Kidney tubule cell (primary cell): ENCODE data around the gene DAPK3.
A peak's percentile ranks its signal among the peaks of the same experiment; 100 is the strongest.
"Not testable (repeated sequence)": the region's sequence is repeated elsewhere in the genome, so short reads cannot be mapped to it uniquely, and the experiment has no call there.

Experiments
- DNase-seq: peaks from one replicate; pipeline ENCODE4 v3.0.0-alpha.2; 2018; ENCODE audit warnings: low spot score

DAPK3 gene

DNA sequence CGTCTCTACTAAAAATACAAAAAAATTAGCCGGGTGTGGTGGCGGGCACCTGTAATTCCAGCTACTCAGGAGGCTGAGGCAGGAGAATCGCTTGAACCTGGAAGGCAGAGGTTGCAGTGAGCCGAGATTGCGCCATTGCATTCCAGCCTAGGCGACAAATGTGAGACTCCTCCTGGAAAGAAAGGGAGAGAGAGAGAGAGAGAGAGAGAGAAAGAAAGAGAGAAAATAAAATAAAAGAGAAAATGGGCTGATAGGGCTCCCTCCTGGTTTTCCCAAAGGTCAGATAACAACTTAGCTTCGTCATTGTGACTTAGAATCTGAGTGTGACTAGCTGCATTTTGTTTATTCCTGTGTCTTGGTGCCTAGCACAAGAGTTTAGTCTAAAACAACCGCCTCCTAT is 34.5 kb upstream of the DAPK3 start:
- not testable (repeated sequence) for DNase-seq

DNA sequence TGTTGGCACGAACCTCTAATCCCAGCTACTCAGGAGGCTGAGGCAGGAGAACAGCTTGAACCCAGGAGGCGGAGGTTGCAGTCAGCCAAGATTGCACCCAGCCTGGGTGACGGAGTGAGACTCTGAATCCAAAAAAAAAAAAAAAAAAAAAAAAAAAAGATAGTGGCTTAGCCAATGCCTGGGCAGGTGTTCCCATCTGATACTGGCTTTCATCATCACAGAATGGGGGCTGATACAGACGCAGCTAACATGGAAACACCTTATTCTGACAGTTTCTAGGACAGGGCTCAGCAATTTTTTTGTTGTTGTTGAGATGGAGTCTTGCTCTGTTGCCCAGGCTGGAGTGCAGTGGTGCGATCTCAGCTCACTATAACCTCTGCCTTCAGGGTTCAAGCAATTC is 29.9 kb upstream of the DAPK3 start:
- DNase-seq, result not testable (repeated sequence)

DNA sequence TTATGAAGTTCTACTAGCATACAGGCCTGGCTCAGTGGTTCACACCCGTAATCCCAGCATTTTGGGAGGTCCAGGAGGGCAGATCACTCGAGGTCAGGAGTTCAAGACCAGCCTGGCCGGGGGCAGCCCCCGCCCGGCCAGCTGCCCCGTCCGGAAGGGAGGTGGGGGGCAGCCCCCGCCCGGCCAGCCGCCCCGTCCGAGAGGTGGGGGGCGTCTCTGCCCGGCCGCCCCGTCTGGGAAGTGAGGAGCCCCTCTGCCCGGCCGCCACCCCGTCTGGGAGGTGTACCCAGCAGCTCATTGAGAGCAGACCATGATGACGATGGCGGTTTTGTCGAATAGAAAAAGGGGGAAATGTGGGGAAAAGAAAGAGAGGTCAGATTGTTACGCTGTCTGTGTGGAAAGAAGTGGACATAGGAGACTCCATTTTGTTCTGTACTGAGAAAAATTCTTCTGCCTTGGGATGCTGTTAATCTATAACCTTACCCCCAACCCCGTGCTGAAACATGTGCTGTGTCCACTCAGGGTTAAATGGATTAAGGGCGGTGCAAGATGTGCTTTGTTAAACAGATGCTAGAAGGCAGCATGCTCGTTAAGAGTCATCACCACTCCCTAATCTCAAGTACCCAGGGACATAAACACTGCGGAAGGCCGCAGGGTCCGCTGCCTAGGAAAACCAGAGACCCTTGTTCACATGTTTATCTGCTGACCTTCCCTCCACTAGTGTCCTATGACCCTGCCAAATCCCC is 27.9 kb upstream of the DAPK3 start:
- DNase-seq, result not testable (repeated sequence)

DNA sequence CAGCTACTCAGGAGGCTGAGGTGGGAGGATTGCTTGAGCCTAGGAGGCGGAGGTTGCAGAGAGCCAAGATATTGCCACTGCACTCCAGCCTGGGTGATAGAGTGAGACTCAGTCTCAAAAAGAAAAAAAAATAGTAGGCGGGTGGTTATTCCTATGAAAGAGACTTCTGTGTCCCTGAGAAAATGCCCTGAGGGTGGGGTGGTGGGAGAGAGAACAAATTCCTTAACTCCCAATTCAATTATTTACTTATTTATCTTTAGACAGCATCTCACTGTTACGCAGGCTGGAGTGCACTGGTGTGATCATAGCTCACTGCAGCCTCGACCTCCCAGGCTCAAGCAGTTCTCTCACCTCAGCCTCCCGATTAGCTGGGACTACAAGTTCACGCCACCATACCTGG is 24.7 kb upstream of the DAPK3 start:
- no peak for DNase-seq

DNA sequence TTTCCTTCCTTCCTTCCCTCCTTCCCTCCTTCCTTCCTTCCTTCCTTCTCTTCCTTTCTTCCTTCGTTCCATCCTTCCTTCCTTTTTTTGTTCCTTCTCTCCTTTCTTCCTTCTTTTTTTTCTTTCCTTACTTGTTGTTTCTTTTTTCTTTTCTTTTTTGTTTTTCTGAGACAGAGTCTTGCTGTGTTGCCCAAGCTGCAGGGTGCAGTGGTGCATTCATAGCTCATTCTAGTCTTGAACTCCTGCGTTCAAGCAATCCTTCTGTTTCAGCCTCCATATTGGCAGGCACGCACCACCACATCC is 19.9 kb upstream of the DAPK3 start:
- DNase-seq, result no peak

DNA sequence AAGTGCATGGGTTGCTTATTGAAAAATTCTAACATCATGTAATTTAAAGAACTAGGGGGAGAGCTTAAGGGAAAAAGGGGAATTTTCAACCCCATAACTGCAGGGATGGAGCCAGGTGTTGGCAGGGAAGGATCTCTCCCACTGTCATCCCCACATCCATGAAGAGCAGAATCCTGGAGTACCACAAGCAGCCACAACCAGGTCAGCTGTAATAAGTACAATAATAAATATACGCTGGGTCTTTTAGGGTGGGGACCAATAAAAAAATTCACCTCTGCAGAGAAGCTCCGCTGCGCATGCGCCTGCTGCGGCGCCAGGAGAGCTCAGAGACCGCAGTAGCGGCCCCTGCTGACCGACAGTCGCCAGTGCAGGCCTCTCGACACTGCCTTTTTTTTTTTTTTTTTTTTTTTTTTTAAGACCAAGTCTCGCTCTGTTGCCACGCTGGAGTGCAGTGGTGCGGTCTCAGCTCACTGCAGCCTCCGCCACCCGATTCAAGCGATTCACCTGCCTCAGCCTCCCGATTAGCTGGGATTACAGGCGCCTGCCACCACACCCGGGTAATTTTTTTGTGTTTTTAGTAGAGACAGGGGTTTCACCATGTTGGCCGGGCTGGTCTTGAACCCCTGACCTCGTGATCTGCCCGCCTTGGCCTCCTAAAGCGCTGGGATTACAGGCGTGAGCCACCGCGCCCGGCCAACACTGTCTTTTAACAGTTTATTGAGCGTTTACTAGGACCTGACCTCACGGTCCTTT is 16.9 kb upstream of the DAPK3 start:
- DNase-seq, result peak; percentile 89

DNA sequence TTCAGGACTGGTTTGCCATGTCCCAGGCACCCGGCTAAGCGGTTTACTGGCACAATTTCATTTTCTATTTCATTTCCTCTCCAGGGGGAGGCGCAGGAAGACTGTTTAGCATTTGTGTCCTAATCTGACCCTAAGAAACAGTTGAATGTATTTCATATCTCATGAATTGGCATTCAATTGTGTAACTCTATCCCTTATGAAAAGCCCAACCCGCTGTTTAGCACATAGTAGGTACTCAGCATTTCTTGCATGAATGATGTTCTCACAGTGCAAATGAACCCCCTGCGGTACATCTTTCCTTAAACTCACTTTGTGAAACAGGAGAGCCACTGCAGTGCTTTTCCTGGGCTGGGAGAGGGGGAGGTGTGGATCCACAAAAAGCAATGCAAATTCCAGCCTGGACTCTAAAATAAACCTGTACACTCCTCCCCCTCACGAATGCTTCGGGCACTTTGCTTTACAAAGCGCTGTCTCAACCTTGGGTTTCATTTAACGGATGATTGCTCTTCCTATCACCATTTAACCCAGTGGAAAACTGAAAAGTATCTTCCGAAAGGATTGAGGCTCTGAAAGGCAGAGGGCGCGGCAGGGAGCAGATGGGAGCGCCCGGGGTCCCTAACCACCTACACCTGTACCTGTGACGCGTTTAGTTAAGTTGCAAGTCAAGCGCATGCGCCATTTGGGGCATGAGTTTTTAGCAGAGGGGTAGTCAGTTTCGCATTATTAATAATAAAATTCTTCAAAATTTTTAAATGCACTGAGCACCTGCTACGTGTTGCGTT is 15.6 kb upstream of the DAPK3 start:
- peak; percentile 78 for DNase-seq

DNA sequence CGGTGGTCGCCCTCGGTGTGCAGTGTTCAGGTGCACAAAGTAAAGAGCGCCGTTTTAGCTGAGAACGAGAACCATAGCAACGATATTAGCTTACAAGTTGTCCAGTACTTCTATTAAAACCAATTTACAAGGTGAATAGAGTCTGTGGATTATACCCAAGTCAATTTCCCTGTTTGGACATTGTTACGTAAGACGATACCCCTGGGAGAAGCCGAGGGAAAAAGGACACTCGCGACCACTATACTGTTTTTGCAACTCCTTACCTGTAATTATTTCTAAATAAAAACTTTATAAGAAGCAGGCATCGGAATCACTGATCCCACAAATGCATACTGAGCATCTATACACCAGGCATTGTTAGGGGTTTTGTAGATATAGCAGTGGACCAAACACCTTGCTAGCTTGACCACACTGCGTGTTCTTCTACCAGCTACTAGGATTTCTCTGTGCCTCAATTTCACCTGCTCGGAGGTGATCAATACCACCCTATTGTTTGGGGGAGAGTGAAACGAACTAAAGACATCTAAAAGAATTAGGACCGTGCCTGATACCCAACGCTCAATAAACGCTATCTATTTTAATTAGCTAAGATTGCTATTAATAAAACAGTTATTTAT is 14.9 kb upstream of the DAPK3 start:
- DNase-seq, result no peak

DNA sequence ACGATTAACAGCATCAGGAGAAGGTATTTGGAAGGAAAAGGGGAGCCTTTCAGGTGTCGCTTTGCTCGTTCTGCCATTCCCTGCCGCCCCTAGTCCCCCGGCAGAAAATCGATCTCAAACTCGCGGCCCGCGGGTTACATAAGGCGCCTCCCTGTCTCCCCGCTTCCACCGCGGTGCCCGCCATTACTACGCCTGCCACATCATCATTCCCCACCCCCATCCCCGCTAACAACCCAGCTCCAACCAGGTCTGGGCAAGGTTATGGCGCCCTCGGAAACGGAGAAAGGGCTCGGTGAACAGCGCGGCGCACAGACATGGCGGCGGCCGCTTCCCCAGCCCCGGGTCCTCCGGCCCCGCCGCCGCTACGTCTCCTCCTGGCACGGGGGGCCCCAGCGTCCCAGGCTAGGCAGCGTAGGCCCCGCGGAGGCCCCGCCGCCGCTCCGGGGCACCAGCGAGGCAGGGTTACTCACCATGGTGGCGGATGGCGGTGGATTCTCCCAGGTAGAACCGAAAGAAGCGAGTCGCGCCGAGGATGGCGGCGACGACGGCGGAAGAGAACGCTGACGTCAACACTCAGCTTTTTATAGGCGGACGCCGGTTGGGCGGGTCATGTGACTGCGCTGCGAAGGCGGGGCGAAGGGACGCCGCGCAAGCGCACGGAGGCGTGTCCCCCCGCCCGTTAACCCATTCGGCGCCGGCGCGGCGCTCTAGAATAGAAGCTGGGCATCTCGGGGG is 14.2 kb upstream of the DAPK3 start, which contains the start of gene EEF2:
Gene EEF2 (minus strand): TSS at position 556 of the 735 bp plus-strand sequence. CDS start 83 bp downstream, at position 473.
- peak; percentile 92 for DNase-seq

DNA sequence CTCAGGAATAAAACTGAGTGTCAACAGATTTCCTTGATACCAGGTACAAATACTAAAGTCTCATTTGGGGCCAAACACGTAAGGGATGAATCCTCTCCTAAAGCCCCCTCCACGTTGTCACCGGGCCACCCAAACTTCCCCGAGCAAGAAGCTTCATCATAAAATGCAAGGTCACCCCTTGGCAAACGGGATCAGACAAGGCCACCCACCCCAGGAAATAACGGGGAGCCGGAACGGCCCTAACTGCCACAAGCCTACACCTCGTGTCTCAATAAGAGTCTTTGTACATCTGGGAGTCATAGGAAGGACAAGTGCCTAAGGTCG is 13.6 kb upstream of the DAPK3 start:
- no peak for DNase-seq

DNA sequence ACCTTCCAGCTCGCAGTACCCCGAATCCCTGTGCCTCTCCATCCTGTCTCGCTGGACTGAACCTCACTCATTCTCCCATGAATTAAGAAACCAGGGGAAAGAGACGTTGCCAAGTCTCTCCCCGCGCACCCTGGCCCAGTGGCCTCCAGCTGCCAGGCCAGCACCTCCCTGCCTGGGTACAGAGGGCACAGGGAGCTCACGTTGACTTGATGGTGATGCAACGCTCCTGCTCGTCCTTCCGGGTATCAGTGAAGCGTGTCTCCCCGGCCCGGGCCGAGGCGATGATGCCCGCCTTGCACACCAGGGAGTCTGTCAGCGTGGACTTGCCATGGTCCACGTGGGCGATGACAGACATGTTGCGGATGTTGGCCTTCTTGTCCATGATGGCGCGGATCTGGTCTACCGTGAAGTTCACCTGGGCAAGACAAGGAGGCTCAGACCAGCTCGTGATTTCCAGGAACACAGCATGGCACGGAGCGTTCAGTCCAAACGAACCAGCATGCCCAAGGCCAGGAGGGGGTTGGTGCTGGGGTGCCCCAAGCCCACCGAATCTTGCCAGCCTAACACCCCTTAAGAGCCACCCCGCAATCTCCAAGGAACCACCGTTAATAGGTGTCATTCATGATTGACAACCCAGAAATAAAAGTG is 13.2 kb upstream of the DAPK3 start:
- peak; percentile 91 for DNase-seq

DNA sequence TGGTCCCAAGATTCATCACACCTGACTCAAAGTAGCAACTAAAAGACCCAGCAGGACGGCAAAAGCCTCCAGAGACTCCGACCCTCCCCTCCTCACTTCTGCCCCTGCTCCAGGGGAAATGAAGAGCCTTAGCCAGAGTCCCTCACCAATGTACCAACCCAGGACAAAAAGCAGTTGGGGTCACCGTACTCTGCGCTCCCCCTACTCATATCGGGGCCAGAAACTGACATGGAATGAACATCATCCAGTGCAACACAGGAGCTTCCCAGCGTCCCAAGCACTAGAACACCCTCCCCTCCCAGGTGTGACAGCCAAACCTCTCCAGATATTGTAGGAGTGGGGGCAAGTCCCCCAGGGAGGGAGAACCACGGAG is 12.6 kb upstream of the DAPK3 start:
- DNase-seq, result no peak

DNA sequence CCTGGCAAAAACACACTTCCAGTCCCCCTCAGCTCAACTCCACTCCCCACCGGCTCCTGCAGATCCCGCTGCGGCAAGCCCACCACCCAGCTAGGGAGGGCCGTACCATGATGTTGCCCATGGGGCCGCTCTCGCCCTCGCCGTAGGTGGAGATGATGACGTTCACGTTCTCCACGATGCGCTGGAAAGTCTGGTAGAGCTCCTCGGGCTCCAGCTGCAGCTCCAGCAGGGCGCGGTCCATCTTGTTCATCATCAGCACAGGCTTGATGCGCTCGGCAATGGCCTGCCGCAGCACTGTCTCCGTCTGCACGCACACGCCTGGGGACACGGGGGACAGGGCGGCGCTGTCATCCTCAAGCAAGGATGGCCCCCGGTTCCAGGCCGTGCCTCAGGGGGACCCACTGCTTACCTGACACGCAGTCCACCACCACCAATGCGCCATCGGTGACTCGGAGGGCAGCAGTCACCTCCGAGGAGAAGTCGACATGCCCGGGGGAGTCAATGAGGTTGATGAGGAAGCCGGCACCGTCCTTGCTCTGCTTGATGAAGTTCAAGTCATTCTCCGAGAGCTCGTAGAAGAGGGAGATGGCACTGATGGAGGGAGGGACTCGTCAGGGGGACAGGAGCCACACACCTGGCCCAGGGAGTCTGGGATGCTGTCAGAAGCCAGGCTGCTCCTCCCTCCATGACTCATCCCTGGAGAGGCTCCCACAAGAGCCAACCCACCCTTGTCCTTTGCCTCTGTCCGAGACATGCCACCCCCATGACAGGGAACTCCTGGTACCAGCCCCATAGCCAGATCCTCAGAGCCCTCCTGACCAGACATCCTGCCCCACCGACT is 12.0 kb upstream of the DAPK3 start:
- peak; percentile 82 for DNase-seq

DNA sequence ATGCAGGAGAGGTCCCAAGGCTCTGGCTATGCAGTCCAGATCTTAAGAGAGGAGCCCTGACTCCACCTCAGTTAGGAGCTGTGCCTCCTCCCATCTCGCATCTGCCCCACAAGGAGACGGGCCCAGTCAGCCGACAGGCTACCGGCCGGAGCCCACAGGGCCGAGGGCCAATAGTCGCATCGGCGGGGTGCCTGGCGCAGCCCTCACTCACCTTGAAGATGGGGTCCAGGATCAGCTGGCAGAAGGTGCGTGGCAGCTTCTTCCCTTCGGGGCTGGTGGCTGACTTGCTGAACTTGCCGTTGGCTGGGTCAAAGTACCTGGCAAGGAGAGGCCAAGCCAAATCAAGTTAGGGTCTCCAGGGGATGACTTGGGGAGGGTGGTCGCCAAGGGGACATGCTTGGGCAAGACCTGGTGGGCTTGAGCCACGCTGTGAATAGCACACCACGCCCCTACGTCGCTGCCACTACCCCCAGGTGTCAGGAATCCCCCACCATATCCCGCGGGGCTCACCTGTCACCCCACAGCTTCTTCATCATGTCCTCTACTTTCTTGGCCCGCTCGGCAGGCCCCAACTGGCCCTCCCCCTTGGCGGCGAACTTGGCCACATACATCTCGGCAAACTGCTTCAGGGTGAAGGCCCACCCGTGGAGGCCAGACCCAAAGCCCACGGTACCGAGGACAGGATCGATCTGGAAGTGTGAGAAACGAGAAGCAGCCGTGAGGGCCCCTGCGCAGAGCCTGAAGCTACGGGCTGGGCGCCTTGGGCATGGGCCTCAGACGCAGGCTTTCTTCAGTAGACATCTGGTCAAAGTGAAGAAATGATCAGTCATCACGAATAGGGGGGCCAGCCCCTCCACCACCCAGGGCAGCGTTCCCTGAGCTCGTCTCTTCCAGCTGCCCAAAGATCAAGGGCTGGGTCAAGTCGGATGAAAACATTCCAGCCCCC is 11.1 kb upstream of the DAPK3 start:
- no peak for DNase-seq

DNA sequence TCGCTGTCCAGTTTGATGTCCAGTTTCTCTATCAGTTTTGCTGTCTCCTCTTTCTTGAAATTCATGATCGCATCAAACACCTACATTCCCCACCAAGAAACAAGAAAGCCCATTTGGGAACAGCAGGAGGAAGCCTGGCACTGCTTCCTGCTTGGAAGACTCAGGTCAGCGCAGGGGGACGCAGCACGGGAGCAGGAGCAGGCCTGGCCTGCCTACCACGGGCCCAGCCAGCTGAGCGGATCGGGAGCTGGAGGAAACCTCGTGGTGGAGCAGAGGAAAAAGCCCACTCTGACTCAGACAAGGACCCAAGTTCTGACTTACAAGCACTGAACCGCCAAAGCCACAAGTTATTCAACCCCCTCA is 10.5 kb upstream of the DAPK3 start:
- DNase-seq, result no peak

DNA sequence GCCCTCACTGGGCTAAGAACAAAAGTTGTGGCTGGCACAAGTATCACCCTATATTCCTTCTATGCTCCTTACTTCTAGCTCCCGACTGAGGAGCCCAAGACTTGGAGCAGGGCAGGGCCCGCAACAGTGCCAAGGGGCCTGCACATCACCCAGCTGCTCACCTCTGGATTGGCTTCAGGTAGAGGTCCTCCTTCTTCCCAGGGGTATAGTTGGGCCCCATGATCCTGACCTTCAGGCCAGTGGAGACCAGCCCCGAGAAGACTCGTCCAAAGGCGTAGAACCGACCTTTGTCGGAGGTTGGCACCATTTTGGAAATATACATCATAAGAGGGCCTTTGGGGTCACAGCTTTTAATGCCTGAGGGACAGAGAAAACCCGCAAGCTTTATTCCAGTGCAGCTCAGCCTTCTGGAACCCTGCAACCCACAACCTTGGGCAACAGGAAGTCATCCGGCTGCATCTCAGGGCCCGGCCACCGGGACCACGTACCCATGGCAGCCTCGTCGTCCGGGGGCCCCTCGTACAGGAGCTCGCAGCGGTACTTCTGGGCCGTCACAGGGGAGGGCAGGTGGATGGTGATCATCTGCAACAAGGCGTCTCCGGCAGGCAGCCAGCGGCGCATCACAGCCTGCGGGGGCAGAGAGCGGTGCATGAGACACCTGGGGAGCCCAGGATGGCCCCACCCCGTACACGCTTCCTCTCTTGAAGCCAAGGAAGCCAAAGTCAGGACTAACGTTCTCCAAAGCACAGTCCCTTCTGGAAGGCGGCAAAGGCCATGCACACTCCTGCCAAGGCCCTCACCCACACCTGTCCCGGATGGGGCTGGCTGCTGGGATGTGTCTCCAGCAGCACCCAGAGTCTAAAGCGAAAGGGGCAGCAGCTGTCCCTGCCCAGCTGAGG is 9.7 kb upstream of the DAPK3 start:
- no peak for DNase-seq

DNA sequence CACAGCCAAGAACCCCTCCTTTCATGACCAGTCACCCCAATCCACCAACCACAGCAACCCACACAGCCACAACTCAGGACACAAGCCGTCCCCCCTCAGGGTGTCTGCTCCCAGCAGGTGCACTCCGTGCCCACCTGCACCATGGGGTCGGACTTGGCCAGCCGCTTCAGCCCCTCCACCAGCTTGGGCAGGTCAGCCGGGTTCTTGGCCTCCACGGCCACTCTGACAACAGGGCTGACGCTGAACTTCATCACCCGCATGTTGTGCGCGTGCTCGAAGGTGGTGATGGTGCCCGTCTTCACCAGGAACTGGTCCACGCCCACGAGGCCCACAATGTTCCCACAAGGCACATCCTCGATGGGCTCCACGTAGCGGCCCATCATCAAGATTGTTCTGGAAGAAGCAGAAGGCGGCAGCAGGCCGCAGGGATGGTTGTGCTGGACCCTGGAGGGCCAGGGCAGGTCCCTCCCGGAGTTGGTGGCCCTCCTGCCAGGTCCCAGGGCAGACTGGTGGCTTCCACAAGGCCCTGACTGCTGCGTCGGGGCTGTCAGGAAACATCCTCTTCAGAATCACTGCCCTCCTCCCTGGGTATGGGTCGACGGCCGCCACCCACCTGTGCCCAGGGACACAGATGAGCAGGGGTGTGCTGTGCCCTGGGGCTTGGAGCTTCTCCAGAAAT is 8.9 kb upstream of the DAPK3 start:
- DNase-seq, result no peak

DNA sequence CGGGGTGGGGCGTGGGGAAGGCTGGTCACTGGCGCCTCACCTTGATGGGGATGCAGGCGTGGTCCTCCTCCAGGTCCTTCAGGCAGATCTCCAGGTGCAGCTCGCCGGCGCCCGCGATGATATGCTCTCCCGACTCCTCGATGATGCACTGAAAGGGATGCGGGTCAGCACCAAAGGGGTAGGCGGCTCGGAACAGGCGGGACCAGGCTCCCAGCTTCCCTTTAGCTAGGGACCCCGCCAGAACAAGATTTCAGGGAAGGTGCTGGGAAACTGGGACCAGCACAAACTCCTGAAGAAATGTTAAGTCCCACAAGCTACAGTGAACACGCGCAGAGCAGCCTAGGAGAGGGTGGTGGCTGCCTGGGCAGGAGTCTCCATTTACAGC is 8.4 kb upstream of the DAPK3 start:
- no peak for DNase-seq
